Neural cell (in vitro differentiated cells): ENCODE data around the gene TIMM22. TPM values are rescaled to one million over a fixed set of nuclear protein-coding genes. Genes with fewer than 3 reads are reported as not detected.
A peak's percentile ranks its signal among the peaks of the same experiment; 100 is the strongest.

ENCODE experiments used
- H2AFZ ChIP-seq: fragments of 200-600, 300-800 bp; sonication (generic), shearing (Covaris generic); 2 replicates; pipeline ENCODE4 v1.6.0; 2014; ENCODE audit warnings: low read depth, mild to moderate bottlenecking, antibody characterized with exemption, low read length, moderate library complexity
- H3F3A ChIP-seq: fragments of 200-600 bp; shearing (Covaris generic); 2 replicates; pipeline ENCODE4 v1.6.1; 2016; ENCODE audit warnings: mild to moderate bottlenecking, moderate library complexity, mixed read lengths, antibody characterized with exemption, low read length; ENCODE audit not compliant: insufficient read depth, poor library complexity, severe bottlenecking
- H3K27ac ChIP-seq: fragments of 200-600, 300-800 bp; sonication (generic), shearing (Covaris generic); 2 replicates; pipeline ENCODE4 v1.5.1; 2014; ENCODE audit warnings: mild to moderate bottlenecking, low read length, moderate library complexity
- H3K27me3 ChIP-seq: fragments of 300-800, 200-600 bp; sonication (generic), shearing (Covaris generic); 2 replicates; pipeline ENCODE4 v1.6.0; 2014; ENCODE audit warnings: mild to moderate bottlenecking, low read depth, low read length, moderate library complexity; ENCODE audit not compliant: insufficient read depth
- H3K36me3 ChIP-seq: fragments of 300-800, 200-600 bp; sonication (generic), shearing (Covaris generic); 2 replicates; pipeline ENCODE4 v1.5.1; 2014; ENCODE audit warnings: mild to moderate bottlenecking, antibody characterized with exemption, low read length, moderate library complexity; ENCODE audit not compliant: insufficient read depth
- H3K4me2 ChIP-seq: fragments of 300-800, 200-600 bp; sonication (generic), shearing (Covaris generic); 2 replicates; pipeline ENCODE4 v1.6.0; 2014; ENCODE audit warnings: mild to moderate bottlenecking, low read length
- H3K4me3 ChIP-seq: fragments of 300-800, 200-600 bp; sonication (generic), shearing (Covaris generic); 2 replicates; pipeline ENCODE4 v1.5.1; 2014; ENCODE audit warnings: mild to moderate bottlenecking, low read length, moderate library complexity
- H3K79me2 ChIP-seq: fragments of 200-600 bp; shearing (Covaris generic); replicated peaks from 2 replicates; pipeline ENCODE4 v1.6.0; 2014; ENCODE audit warnings: mild to moderate bottlenecking, low read length, moderate library complexity; ENCODE audit not compliant: insufficient read depth
- H3K9ac ChIP-seq: fragments of 300-800, 200-600 bp; sonication (generic), shearing (Covaris generic); 2 replicates; pipeline ENCODE4 v1.6.1; 2016; ENCODE audit warnings: mild to moderate bottlenecking, low read length, mixed read lengths
- H3K9me2 ChIP-seq: fragments of 200-600 bp; shearing (Covaris generic); 2 replicates; pipeline ENCODE4 v1.6.1; 2016; ENCODE audit warnings: mild to moderate bottlenecking, low read length, mixed read lengths; ENCODE audit not compliant: insufficient read depth
- H3K9me3 ChIP-seq: fragments of 200-600, 300-800 bp; sonication (generic), shearing (Covaris generic); 2 replicates; pipeline ENCODE4 v1.6.1; 2016; ENCODE audit warnings: mild to moderate bottlenecking, mixed run types, low read length, moderate library complexity, mixed read lengths
- H4K20me1 ChIP-seq: fragments of 200-600 bp; shearing (Covaris generic); 2 replicates; pipeline ENCODE4 v1.6.1; 2016; ENCODE audit warnings: mild to moderate bottlenecking, mixed run types; ENCODE audit not compliant: insufficient read depth
- CTCF ChIP-seq: fragments of 450-650 bp; IDR thresholded peaks from 2 replicates; pipeline ENCODE4 v1.5.1; 2014; ENCODE audit warnings: antibody characterized with exemption, mild to moderate bottlenecking, moderate library complexity; ENCODE audit not compliant: poor library complexity, severe bottlenecking
- EP300 ChIP-seq: fragments of 450-650 bp; conservative IDR thresholded peaks from 2 replicates; pipeline ENCODE4 v1.6.1; 2014; ENCODE audit warnings: antibody characterized with exemption, mild to moderate bottlenecking, moderate library complexity; ENCODE audit not compliant: poor library complexity, severe bottlenecking
- EZH2 ChIP-seq: fragments of 200-600, 300-800 bp; shearing (Covaris generic), sonication (generic); IDR thresholded peaks from 2 replicates; pipeline ENCODE4 v1.6.1; 2014; ENCODE audit warnings: antibody characterized with exemption, low read length, borderline replicate concordance, mild to moderate bottlenecking; ENCODE audit not compliant: insufficient read depth, poor library complexity, severe bottlenecking
- MXI1 ChIP-seq: fragments of 450-650 bp; conservative IDR thresholded peaks from 2 replicates; pipeline ENCODE4 v1.6.1; 2014; ENCODE audit warnings: antibody characterized with exemption, mild to moderate bottlenecking; ENCODE audit not compliant: poor library complexity, severe bottlenecking
- POLR2AphosphoS5 ChIP-seq: IDR thresholded peaks from 2 replicates; pipeline ENCODE4 v1.6.1; 2012
- RAD21 ChIP-seq: fragments of 450-650 bp; conservative IDR thresholded peaks from 2 replicates; pipeline ENCODE4 v1.6.1; 2014; ENCODE audit warnings: antibody characterized with exemption, mild to moderate bottlenecking, moderate library complexity
- REST ChIP-seq: IDR thresholded peaks from 2 replicates; pipeline ENCODE4 v1.6.1; 2012; ENCODE audit warnings: borderline replicate concordance
- SMC3 ChIP-seq: fragments of 450-650 bp; conservative IDR thresholded peaks from 2 replicates; pipeline ENCODE4 v1.6.1; 2014; ENCODE audit warnings: antibody characterized with exemption, mild to moderate bottlenecking, moderate library complexity; ENCODE audit not compliant: poor library complexity
- TAF1 ChIP-seq: IDR thresholded peaks from 2 replicates; pipeline ENCODE4 v1.6.1; 2012; ENCODE audit warnings: low read depth
- polyA plus RNA-seq: library from polyadenylated mRNA; depleted of rRNA; stranded (reverse); fragments of >200 nt; gene quantifications from 2 replicates; pipeline ENCODE4 v1.2.3, GENCODE V29; 2014

Gene TIMM22
- polyA plus RNA-seq, 1 donor from 2014 or later = 16.7 TPM

GRCh38 chr17:1019451-1019850, 22.5 kb downstream of the TIMM22 start:
- Histone ChIP-seq H3K4me3 (no peak overlapping the region), H3K27me3 (no peaks in the 10 kb centered on the region), H4K20me1 (no peaks in the 10 kb centered on the region), H3F3A (no peaks in the 10 kb centered on the region), H3K9me2 (no peaks in the 10 kb centered on the region), H3K27ac (peak overlapping the region; percentile 12), H3K9me3 (no peaks in the 10 kb centered on the region), H3K4me2 (no peak overlapping the region), H3K79me2 (no peaks in the 10 kb centered on the region), H3K9ac (no peak overlapping the region), H2AFZ (no peak overlapping the region), H3K36me3 (no peaks in the 10 kb centered on the region)
- TF ChIP-seq EP300 = no peak
- peak; percentile 35 for TF ChIP-seq POLR2AphosphoS5
- no peak for TF ChIP-seq SMC3

- no peaks in the 10 kb centered on the region for H3K79me2 ChIP-seq
- no peaks in the 10 kb centered on the region for H3K27me3 ChIP-seq
- no peak overlapping the region for H3K9ac ChIP-seq
- H3K27ac ChIP-seq = no peak overlapping the region
- no peak overlapping the region for H3K4me3 ChIP-seq
- no peaks in the 10 kb centered on the region for H4K20me1 ChIP-seq
- no peaks in the 10 kb centered on the region for H3K9me2 ChIP-seq
- no peaks in the 10 kb centered on the region for H3K9me3 ChIP-seq
- H3F3A ChIP-seq = no peaks in the 10 kb centered on the region
- H3K36me3 ChIP-seq = no peaks in the 10 kb centered on the region
- TF ChIP-seq TAF1 = no peak
- TF ChIP-seq EZH2 = no peak
- no peak for TF ChIP-seq EP300
- TF ChIP-seq POLR2AphosphoS5 = no peak
- TF ChIP-seq RAD21 = no peak
- no peak for TF ChIP-seq SMC3
- no peak for TF ChIP-seq MXI1
- TF ChIP-seq CTCF = no peak
- no peak for TF ChIP-seq REST
- no peak overlapping the region for H2AFZ ChIP-seq
- H3K4me2 ChIP-seq = no peak overlapping the region
These were observed 24.2 kb downstream of the TIMM22 start for GRCh38 chr17:1021147-1021546.
